GM18951 (cell line): ENCODE data around the gene HSF5.

ENCODE experiments used
- POLR2A ChIP-seq: IDR thresholded peaks from 4 replicates; pipeline ENCODE4 v1.6.1; 2011; ENCODE audit warnings: mild to moderate bottlenecking; ENCODE audit not compliant: insufficient read length, insufficient read depth; ENCODE audit errors: extremely low read depth
- in situ Hi-C: fragments of 300-500 bp; cut with MboI; formaldehyde crosslinking; loops from one replicate; pipeline ENCODE4 v1.12.0; 2022; ENCODE audit warnings: low sequenced_read_pairs, mixed read lengths, inconsistent platforms; ENCODE audit not compliant: unreplicated experiment

The HSF5 gene

GRCh38 chr17:58432806-58433573 lies 55.2 kb downstream of the HSF5 start:
- in situ Hi-C loops: no loop called here
- TF ChIP-seq POLR2A: no peak

- no peak for TF ChIP-seq POLR2A
- in situ Hi-C loops: loop anchor here (10.0 kb wide), 1 partner anchor 113 kb away; no protein-coding TSS in a partner anchor
Measured at GRCh38 chr17:58427807-58428206, 60.4 kb downstream of the HSF5 start.

GRCh38 chr17:58421711-58422110 lies 66.5 kb downstream of the HSF5 start:
- no peak for TF ChIP-seq POLR2A
- in situ Hi-C loops: loop anchor here (10.0 kb wide), 1 partner anchor 107 kb away; no protein-coding TSS in a partner anchor

- in situ Hi-C loops: loop anchor here (10.0 kb wide), 1 partner anchor 106 kb away; no protein-coding TSS in a partner anchor
- TF ChIP-seq POLR2A: no peak
Measured at GRCh38 chr17:58420827-58421226, 67.4 kb downstream of the HSF5 start.

- peak; percentile 22 for TF ChIP-seq POLR2A
- in situ Hi-C loops: no loop called here
Measured at GRCh38 chr17:58417300-58418092, 70.7 kb downstream of the HSF5 start, which contains the start of gene RNF43. Gene RNF43, minus strand, starts transcription at chr17:58417534. Its CDS starts 1,957 bp downstream, at chr17:58415577.

GRCh38 chr17:58416937-58417299 lies 71.3 kb downstream of the HSF5 start:
- no peak for TF ChIP-seq POLR2A
- in situ Hi-C loops: no loop called here

- no peak for TF ChIP-seq POLR2A
- in situ Hi-C loops: no loop called here
Measured at GRCh38 chr17:58416396-58416795, 71.8 kb downstream of the HSF5 start.

GRCh38 chr17:58415371-58416055 lies 72.7 kb downstream of the HSF5 start:
- no peak for TF ChIP-seq POLR2A
- in situ Hi-C loops: no loop called here

GRCh38 chr17:58414596-58414997 lies 73.6 kb downstream of the HSF5 start:
- TF ChIP-seq POLR2A: no peak
- in situ Hi-C loops: no loop called here

- in situ Hi-C loops: no loop called here
- TF ChIP-seq POLR2A: no peak
Measured at GRCh38 chr17:58413684-58414083, 74.5 kb downstream of the HSF5 start.

GRCh38 chr17:58412961-58413586 lies 75.1 kb downstream of the HSF5 start:
- in situ Hi-C loops: no loop called here
- TF ChIP-seq POLR2A: no peak

GRCh38 chr17:58412064-58412703 lies 76.0 kb downstream of the HSF5 start:
- in situ Hi-C loops: no loop called here

More at GRCh38 chr17:58412064-58412703, 76.0 kb downstream of the HSF5 start:
- no peak for TF ChIP-seq POLR2A
